ENCODE results near the gene CTNNA3.
"Not testable (repeated sequence)": the region's sequence is repeated elsewhere in the genome, so short reads cannot be mapped to it uniquely, and the experiment has no call there.

Gene CTNNA3

DNA sequence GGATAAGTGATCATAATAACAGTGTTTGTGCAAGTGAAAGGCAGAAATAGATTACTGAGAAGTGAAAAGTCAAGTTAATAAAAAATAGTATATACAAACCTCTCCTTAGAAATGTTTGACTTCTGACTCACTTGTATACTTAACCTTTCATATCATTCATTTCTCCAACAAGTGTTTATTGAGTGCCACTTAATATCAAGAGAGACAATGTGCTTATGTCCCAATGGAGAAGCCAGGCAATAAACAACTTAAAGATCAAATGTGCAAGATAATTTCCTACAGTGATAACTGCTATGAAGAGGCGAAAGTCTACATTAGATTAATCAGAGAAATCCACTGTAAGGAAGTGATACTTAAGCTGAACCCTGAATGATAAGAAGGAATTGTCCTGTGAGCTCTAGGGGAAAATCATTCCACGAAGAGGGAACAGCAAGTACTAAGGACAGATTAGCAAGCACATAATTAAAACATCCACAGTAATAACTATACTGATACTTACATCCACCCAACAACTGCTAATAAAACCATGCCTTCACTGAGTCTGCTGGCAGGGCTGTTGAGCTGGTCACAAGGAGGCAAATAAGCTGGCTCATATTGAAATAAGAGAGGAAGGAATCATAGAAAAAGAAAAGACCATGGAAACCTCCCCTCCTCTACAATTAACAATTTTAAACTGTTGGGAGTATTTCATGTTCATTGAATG is 203.5 kb downstream of the CTNNA3 start:
- DNase-seq = no peak

GRCh38 chr10:67487906-67488619 is 207.9 kb downstream of the CTNNA3 start:
- no peak for DNase-seq

DNA sequence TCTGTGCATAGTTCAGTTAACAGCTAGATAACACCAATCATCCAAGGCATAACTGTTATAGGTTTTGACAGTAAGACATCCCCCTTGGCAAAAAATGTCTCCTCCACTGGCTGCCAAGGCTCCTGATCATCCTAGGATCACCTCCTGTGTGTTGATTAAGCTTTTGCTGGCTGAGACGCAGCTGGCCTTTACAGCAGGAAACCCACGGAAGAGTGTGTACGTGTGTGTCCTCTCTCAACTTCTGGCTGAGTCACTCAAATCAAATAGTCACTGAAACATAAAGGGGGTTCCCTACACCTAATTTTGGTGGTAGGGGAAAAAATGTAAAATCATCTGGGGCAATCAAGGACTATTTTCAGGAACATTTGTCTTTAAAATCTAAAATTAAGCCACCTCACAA is 208.8 kb downstream of the CTNNA3 start:
- no peak for DNase-seq

DNA sequence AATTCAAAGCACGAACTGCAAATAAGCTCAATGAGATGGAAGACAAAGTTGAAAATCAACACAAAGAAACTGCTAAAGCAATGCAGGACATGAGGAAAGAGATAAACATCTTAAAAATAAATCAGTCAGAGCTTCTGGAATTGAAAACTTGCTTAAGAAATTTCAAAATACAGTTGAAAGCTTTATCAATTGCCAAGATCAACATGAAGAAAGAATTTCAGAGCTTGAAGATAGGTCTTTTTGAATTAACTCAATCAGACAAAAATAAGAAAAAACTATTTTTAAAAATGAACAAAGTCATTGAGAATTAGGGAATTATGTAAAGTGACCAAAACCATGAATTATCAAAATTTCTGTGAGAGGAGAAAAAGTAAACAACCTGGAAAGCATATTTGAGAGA is 218.1 kb downstream of the CTNNA3 start:
- no peak for DNase-seq

DNA sequence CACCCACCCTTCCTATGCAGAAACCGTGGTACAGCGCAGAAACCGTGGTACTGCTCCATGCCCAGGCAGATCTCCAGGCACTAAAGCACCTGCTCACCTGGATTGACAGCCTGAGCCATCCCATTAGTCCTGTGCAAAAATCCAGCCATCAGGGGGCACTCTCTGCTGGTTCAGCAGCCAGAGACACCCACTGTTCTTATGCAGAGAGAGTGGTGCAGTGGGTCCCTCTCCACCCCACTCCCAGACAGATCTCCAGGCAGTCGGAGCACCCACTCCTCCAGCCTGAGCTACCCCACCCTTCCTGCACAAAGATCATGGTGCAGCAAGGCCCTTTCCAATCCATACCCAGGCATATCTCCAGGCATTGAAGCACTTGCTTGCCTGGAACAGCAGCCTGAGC is 219.8 kb downstream of the CTNNA3 start:
- no peak for DNase-seq

DNA sequence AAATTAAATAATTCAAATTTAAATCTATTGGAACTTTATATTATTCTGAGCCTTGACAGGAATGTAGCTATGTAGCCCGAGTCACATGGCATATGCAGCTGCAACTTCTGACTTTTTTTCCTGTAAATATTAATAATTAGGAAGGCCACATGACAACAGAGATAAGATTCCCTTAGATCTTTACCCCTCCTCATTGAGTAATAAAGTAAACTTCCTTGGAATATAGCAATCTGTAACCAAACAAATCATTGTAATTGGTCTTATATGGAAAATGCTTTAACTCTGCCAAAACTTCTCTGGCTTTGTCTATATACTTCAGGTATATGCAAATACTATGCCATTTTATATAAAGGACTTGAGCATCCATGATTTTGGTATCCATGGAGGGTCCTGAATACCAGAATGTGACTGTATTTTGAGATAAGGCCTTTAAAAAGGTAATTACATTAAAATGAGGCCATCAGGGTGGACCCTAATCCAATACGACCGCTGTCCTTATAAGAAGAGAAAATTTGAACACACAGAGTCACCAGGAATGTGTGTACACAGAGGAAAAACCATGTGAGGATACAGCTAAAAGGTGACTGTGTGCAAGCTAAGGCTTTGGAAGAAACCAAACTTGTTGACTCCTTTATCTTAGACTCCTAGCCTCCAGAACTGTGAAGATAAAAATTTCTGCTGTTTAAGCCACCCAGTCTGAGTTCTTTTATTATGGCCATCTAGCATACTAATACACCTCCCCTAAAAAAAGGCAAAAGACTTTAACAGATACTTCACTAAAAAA is 222.0 kb downstream of the CTNNA3 start:
- DNase-seq = no peak

- DNase-seq = no peak
Measured at GRCh38 chr10:67471022-67471421, 225.0 kb downstream of the CTNNA3 start.

DNA sequence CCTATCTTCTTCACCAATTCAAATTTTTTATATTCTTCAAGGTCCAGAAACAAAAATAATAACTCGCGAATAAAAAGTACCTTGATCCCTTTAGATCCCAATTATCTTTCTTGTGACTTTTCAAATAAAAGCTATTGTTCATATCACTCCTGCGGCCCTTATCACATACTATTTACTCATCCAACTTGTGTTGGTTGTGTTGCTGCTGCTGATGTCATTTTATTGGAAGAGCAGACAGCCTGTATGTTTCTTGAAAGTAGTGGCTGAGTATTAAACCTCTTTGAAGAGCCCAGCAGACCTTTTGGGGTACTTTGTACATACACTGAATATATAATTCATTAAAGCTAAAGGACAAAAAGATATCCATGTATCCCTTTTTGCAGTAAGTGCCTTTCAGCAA is 231.7 kb downstream of the CTNNA3 start:
- DNase-seq = no peak

DNA sequence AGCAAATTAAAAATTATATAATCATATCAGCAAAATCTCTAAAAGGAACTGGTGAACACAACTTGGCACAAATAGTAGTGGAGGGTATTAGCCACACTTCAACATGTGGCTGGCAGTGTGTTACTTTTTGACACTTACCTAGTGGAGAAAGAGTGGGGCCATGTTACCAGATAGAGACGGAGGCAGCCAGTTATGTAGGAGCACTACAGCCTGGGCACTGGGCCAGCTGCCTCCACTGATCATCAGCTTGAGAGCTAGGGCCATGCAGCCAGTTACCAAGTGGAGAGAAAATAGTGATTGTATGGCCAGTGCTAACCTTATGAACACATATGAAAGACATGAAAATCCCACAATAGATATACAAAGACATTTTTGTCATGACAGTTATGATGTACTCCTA is 243.1 kb downstream of the CTNNA3 start:
- DNase-seq = no peak

DNA sequence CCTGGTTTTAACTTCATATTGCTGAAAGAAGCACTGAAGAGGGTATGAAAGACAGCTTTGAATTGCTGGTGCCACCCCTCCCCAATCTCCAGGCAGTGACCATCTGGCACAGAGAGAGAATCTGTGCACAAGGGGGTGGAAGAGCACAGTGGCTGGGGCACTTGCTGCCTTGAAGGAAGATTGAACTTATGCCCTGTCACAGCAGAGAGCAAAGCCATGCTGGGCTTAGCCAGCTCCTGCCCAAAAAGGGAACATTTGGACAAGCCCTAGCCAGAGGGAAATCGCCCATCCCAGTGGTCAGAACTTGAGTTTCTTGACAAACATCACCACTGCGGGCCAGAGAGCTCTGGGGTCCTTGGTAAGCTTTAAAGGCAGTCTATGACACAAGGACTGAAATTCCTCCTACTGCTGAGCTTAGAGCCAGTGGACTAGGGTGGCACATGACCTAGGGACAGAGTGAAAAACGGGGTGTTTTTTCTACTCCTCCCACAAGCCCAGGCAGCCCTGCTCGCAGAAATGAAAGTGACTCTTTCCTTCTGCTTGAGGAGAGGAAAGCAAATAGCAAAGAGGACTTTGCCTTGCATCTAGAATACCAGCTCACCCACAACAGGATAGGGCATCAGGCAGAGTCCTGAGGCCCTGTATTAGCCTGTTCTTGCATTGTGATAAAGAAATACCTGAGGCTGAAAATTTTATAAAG is 257.2 kb downstream of the CTNNA3 start:
- no peak for DNase-seq

DNA sequence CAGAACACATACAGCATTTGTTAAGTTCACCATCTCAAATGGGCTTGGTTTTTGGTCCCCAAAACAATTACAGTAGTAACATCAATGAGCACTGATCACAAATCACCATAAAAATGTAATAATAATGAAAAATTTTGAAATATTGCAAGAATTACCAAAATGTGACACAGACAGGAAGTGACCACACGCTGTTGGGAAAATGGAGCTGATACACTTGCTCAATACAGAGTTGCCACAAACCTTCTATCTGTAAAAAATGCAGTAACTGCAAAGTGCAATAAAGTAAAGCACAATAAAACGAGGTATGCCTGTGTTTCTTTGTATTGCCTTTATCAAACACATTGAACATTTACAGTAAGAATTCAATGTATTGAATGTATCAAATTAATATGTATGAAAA is 262.7 kb downstream of the CTNNA3 start:
- DNase-seq = no peak

GRCh38 chr10:67402620-67403019 is 293.4 kb downstream of the CTNNA3 start:
- DNase-seq = no peak

- DNase-seq = no peak
Measured at GRCh38 chr10:67401711-67402110, 294.3 kb downstream of the CTNNA3 start.

DNA sequence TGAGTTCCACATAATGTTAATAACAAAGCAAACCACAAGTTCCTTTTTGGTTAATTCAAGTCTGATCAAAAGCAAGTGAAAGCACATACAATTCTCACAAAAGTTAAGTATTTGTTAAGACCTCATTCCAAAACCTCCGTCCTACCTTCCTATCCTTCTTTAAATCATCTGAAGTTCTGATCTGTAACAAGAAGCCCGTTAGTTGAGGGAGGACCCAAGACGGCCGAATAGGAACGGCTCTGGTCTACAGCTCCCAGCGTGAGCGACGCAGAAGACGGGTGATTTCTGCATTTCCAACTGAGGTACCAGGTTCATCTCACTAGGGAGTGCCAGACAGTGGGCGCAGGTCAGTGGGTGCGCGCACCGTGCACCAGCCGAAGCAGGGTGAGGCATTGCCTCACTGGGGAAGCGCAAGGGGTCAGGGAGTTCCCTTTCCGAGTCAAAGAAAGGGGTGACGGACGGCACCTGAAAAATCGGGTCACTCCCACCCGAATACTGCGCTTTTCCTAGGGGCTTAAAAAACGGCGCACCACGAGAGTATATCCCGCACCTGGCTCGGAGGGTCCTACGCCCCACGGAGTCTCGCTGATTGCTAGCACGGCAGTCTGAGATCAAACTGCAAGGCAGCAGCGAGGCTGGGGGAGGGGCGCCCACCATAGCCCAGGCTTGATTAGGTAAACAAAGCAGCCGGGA is 309.0 kb downstream of the CTNNA3 start:
- not testable (repeated sequence) for DNase-seq

- DNase-seq = no peak
Measured at GRCh38 chr10:67386260-67386659, 309.7 kb downstream of the CTNNA3 start.

DNA sequence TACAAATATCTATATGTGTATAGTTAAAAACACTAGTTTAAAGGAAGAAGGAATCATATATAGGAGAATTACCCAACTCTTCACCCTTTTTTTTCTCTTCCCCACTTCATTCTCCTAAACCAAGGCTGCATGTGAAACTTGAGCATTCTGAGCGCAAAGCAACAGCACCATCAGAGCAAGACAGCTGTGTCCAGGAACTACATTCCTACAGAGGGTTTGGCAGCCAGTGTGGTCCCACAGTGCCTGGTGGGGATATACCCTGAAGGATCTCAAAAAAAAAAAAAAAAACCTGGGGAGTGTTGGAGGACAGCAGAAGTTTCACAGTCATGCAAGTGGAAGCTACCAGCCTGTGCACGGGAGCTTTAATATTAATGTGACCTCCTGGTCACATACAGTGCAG is 310.4 kb downstream of the CTNNA3 start:
- no peak for DNase-seq

DNA sequence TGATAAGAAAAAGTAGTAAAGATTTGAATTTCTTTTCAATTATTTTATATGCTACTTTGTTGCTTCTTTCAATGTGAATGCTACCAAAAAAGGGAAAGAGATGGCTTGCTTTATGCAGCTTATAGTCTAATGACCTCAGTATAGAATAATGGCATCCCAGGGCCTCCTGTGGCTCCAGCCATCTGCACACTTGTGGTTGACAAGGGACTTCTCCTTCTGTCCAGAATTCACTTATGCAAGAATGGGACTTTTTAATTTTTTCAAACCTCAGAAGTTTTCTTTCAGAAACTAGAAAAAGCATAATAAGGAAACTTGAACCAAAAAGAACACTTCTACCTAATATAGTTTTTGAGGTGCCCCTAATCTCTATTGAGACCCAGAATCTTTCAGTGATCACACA is 310.9 kb downstream of the CTNNA3 start:
- DNase-seq = no peak

- DNase-seq = no peak
Measured at GRCh38 chr10:67331121-67331910, 364.7 kb downstream of the CTNNA3 start.

- no peak for DNase-seq
Measured at GRCh38 chr10:67327626-67328535, 368.1 kb downstream of the CTNNA3 start.

DNA sequence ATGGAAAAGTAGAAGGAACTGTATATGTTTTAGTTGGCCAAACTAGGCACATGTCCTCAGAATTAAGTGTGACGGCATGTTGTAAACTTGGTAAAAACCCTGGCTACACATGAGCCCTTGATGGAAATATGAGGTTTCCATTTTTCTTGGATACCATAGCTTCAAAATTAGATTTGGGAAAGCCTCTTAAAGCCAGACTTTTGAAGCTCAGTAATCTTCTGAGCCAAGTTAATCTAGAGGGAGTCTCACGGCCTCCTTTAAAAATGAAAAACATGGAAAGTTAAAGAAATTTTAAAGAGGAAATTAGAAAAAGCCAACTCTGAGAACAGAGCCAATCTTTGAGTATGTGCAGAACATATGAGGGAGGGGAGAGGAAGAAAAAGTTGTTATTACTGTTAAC is 376.0 kb downstream of the CTNNA3 start:
- DNase-seq = no peak

DNA sequence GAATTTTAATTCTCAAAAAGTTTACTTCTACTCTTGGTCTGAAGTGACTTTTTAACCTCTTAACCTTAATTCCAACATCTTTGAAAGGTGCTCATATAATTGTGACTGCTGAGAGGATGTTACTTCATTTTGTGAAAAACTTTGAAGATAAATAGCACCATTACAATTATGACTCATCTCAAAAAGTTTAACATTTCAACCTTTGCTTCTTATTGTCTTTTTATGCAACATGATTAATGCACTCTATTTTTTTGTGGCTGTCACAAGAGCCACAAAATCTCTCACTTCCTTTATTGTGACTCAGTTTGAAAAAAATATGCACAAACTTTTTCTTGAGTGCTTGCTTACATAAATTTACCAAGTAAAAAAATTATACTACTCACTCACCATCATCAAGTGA is 387.1 kb downstream of the CTNNA3 start:
- no peak for DNase-seq

Data from activated CD4-positive, alpha-beta T cell treated with anti-CD3 and anti-CD28 coated beads, Interleukin-2, amount 50 U/mL, for 1 hour (primary cell).